T-helper 17 cell (primary cell): ENCODE data around the gene TTC5. TPM values are rescaled to one million over a fixed set of nuclear protein-coding genes. Genes with fewer than 3 reads are reported as not detected.
A peak's percentile ranks its signal among the peaks of the same experiment; 100 is the strongest.
"Not testable (repeated sequence)": the region's sequence is repeated elsewhere in the genome, so short reads cannot be mapped to it uniquely, and the experiment has no call there.

Experiments used
- ATAC-seq: fragments of 150-1000 bp; cut with Tn5 transposase; 2 replicates; pipeline ENCODE4 v1.10.0; 2021; ENCODE audit warnings: mild to moderate bottlenecking, moderate library complexity
- DNase-seq, 3 donors: peaks; one replicate each; pipeline versions ENCODE4 v3.0.0 to v3.0.0-alpha.2; 2020 to 2021
- H3K9me3 ChIP-seq: one replicate; pipeline ENCODE4 v1.7.0; 2013; ENCODE audit warnings: low read length, mild to moderate bottlenecking; ENCODE audit not compliant: control insufficient read depth, poor library complexity, severe bottlenecking
- H3K27ac Mint-ChIP-seq: one replicate; pipeline ENCODE4 v1.8.0; 2022; ENCODE audit warnings: mild to moderate bottlenecking, moderate library complexity, mixed read lengths
- H3K27me3 Mint-ChIP-seq: one replicate; pipeline ENCODE4 v1.8.0; 2022; ENCODE audit warnings: mixed read lengths
- H3K36me3 Mint-ChIP-seq: one replicate; pipeline ENCODE4 v1.8.0; 2022; ENCODE audit warnings: low read depth, mixed read lengths
- H3K4me1 Mint-ChIP-seq: one replicate; pipeline ENCODE4 v1.8.0; 2022; ENCODE audit warnings: mild to moderate bottlenecking, mixed read lengths
- H3K4me3 Mint-ChIP-seq: one replicate; pipeline ENCODE4 v1.8.0; 2022; ENCODE audit warnings: mild to moderate bottlenecking, moderate library complexity, mixed read lengths
- total RNA-seq, 4 donors: library from RNA in 2 of 4; stranded (reverse) in 2 of 4; gene quantifications; one replicate each; pipeline ENCODE4 v1.2.3 and lab custom pipeline; 2022 to 2026

Gene TTC5
- 10 to 100 TPM; 16.5 TPM for total RNA-seq
- total RNA-seq (lab: John Stamatoyannopoulos, UW), result 21.3 to 24.0 reads per million in 2 donors

- H3K4me3 Mint-ChIP-seq, result peak within 1 kb of the TSS; percentile 99
- peak within 1 kb of the TSS; percentile 96 for H3K27ac Mint-ChIP-seq
- H3K9me3 ChIP-seq, result no peaks in the 10 kb centered on the region
- ATAC-seq, result peak; percentile 99
- no peaks in the 10 kb centered on the region for H3K27me3 Mint-ChIP-seq
- H3K36me3 Mint-ChIP-seq, result peaks cover 15% of the 10 kb centered on the region
- DNase-seq, result peak; percentile 75 to 93 (median 81)
- H3K4me1 Mint-ChIP-seq, result peaks cover 35% of the 10 kb centered on the region
Measured at GRCh38 chr14:20305265-20306078, at the start of gene TTC5. Gene TTC5, minus strand, starts transcription at chr14:20305951. Its CDS starts 14 bp downstream, at chr14:20305937.

- Mint-ChIP-seq H3K36me3 (peaks cover 2% of the 10 kb centered on the region), H3K27ac (no peak overlapping the region)
- DNase-seq, result no peak
Measured at GRCh38 chr14:20350860-20351259, 45.1 kb upstream of the TTC5 start.

GRCh38 chr14:20350282-20350681 lies 44.5 kb upstream of the TTC5 start:
- Mint-ChIP-seq H3K27ac (no peak overlapping the region), H3K36me3 (peaks cover 5% of the 10 kb centered on the region), H3K27me3 (no peaks in the 10 kb centered on the region), H3K4me1 (peaks cover 5% of the 10 kb centered on the region), H3K4me3 (no peak overlapping the region)
- no peaks in the 10 kb centered on the region for H3K9me3 ChIP-seq
- no peak for DNase-seq
- ATAC-seq, result no peak

More at GRCh38 chr14:20350860-20351259, 45.1 kb upstream of the TTC5 start:
- Mint-ChIP-seq H3K27me3 (no peaks in the 10 kb centered on the region), H3K4me1 (no peaks in the 10 kb centered on the region), H3K4me3 (no peak overlapping the region)
- ATAC-seq, result no peak
- no peaks in the 10 kb centered on the region for H3K9me3 ChIP-seq

- DNase-seq (no peak), ATAC-seq (no peak)
- Mint-ChIP-seq H3K4me3 (no peak overlapping the region), H3K4me1 (peaks cover 16% of the 10 kb centered on the region), H3K36me3 (peaks cover 4% of the 10 kb centered on the region), H3K27ac (peak overlapping the region; percentile 60), H3K27me3 (no peaks in the 10 kb centered on the region)
- H3K9me3 ChIP-seq, result no peaks in the 10 kb centered on the region
Measured at GRCh38 chr14:20347747-20348146, 42.0 kb upstream of the TTC5 start.

- Mint-ChIP-seq H3K36me3 (peaks cover 4% of the 10 kb centered on the region), H3K27me3 (no peaks in the 10 kb centered on the region), H3K4me3 (no peak overlapping the region), H3K4me1 (peaks cover 16% of the 10 kb centered on the region), H3K27ac (no peak overlapping the region)
- no peak for DNase-seq
- no peak for ATAC-seq
- no peaks in the 10 kb centered on the region for H3K9me3 ChIP-seq
Measured at GRCh38 chr14:20346713-20347112, 41.0 kb upstream of the TTC5 start.

- ATAC-seq (no peak), DNase-seq (no peak)
- Mint-ChIP-seq H3K36me3 (peaks cover 4% of the 10 kb centered on the region), H3K27me3 (no peaks in the 10 kb centered on the region), H3K27ac (peak overlapping the region; percentile 66), H3K4me1 (peaks cover 16% of the 10 kb centered on the region), H3K4me3 (no peak overlapping the region)
- no peaks in the 10 kb centered on the region for H3K9me3 ChIP-seq
Measured at GRCh38 chr14:20345366-20345765, 39.6 kb upstream of the TTC5 start.

- Mint-ChIP-seq H3K27me3 (no peaks in the 10 kb centered on the region), H3K4me1 (peaks cover 18% of the 10 kb centered on the region), H3K36me3 (peaks cover 4% of the 10 kb centered on the region), H3K27ac (peak overlapping the region; percentile 95), H3K4me3 (peak overlapping the region; percentile 97)
- DNase-seq, result no peak
- ATAC-seq, result no peak
- no peaks in the 10 kb centered on the region for H3K9me3 ChIP-seq
Measured at GRCh38 chr14:20343862-20344220, 38.1 kb upstream of the TTC5 start.

- Mint-ChIP-seq H3K4me1 (peaks cover 18% of the 10 kb centered on the region), H3K36me3 (peaks cover 4% of the 10 kb centered on the region), H3K27me3 (no peaks in the 10 kb centered on the region), H3K4me3 (peak within 1 kb of the TSS; percentile 97), H3K27ac (peak within 1 kb of the TSS; percentile 95)
- DNase-seq (peak; percentile 82 to 88 (median 86)), ATAC-seq (peak; percentile 86)
- no peaks in the 10 kb centered on the region for H3K9me3 ChIP-seq
Measured at GRCh38 chr14:20343092-20343861, 37.5 kb upstream of the TTC5 start, which contains the start of gene PARP2. Gene PARP2, plus strand, starts transcription at chr14:20343635. Its CDS starts 7 bp downstream, at chr14:20343642.

- Mint-ChIP-seq H3K4me1 (peaks cover 18% of the 10 kb centered on the region), H3K36me3 (peaks cover 4% of the 10 kb centered on the region), H3K27me3 (no peaks in the 10 kb centered on the region), H3K4me3 (no peak overlapping the region), H3K27ac (peak overlapping the region; percentile 95)
- H3K9me3 ChIP-seq, result no peaks in the 10 kb centered on the region
- ATAC-seq (no peak), DNase-seq (no peak)
Measured at GRCh38 chr14:20341646-20342045, 35.9 kb upstream of the TTC5 start.

GRCh38 chr14:20341032-20341431 lies 35.3 kb upstream of the TTC5 start:
- peaks cover 18% of the 10 kb centered on the region for H3K4me1 Mint-ChIP-seq
- not testable (repeated sequence) for H3K9me3 ChIP-seq, ATAC-seq, H3K27ac Mint-ChIP-seq, H3K4me3 Mint-ChIP-seq, H3K36me3 Mint-ChIP-seq, H3K27me3 Mint-ChIP-seq, DNase-seq

GRCh38 chr14:20334017-20334416 lies 28.3 kb upstream of the TTC5 start:
- ATAC-seq, result no peak
- DNase-seq, result no peak
- Mint-ChIP-seq H3K36me3 (no peaks in the 10 kb centered on the region), H3K4me1 (peaks cover 22% of the 10 kb centered on the region), H3K27me3 (no peaks in the 10 kb centered on the region), H3K27ac (no peak overlapping the region), H3K4me3 (no peak overlapping the region)
- no peaks in the 10 kb centered on the region for H3K9me3 ChIP-seq

GRCh38 chr14:20333494-20333841 lies 27.7 kb upstream of the TTC5 start:
- Mint-ChIP-seq H3K27me3 (no peaks in the 10 kb centered on the region), H3K4me1 (peaks cover 21% of the 10 kb centered on the region), H3K4me3 (peak overlapping the region; percentile 99), H3K36me3 (no peaks in the 10 kb centered on the region), H3K27ac (peak overlapping the region; percentile 96)
- ATAC-seq (no peak), DNase-seq (no peak)
- H3K9me3 ChIP-seq, result no peaks in the 10 kb centered on the region

- H3K36me3 Mint-ChIP-seq, result no peaks in the 10 kb centered on the region
- no peaks in the 10 kb centered on the region for H3K27me3 Mint-ChIP-seq
- ATAC-seq, result peak; percentile 100
- H3K4me1 Mint-ChIP-seq, result peaks cover 21% of the 10 kb centered on the region
- H3K4me3 Mint-ChIP-seq, result peak within 1 kb of the TSS; percentile 99
- peak; percentile 12 to 20 (median 12) for DNase-seq
- H3K9me3 ChIP-seq, result no peaks in the 10 kb centered on the region
- H3K27ac Mint-ChIP-seq, result peak within 1 kb of the TSS; percentile 96
Measured at GRCh38 chr14:20332788-20333493, 27.2 kb upstream of the TTC5 start, which contains the start of gene CCNB1IP1. Gene CCNB1IP1, minus strand, starts transcription at chr14:20333279. Its CDS starts 16,756 bp downstream, at chr14:20316523.
